HG03175 (cell line): ENCODE data around the gene ADH4.
"Not testable (repeated sequence)": the region's sequence is repeated elsewhere in the genome, so short reads cannot be mapped to it uniquely, and the experiment has no call there.

ENCODE experiments used
- ATAC-seq: cut with Tn5 transposase; IDR thresholded peaks from one replicate; pipeline ENCODE4 v1.9.1; 2021; ENCODE audit warnings: mild to moderate bottlenecking, moderate library complexity; ENCODE audit not compliant: unreplicated experiment

ADH4 gene

DNA sequence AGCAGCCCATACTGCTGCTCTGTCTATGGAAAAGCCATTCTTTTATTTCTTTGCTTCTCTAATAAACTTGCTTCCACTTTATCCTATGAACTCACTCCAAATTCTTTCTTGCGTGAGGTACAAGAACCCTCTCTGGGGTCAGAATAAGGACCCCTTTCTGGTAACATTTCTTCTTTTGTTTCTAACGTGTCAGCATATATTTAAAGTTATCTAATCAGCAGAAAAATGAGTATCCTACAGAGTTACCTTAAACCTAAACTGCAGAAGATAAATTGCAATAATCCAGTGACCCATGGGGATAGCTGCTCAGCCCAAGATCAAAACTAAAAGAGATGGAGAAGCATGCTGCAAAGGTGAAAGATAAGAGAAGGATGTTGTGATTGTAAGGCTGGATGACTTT is 59.5 kb downstream of the ADH4 start:
- no peak for ATAC-seq

DNA sequence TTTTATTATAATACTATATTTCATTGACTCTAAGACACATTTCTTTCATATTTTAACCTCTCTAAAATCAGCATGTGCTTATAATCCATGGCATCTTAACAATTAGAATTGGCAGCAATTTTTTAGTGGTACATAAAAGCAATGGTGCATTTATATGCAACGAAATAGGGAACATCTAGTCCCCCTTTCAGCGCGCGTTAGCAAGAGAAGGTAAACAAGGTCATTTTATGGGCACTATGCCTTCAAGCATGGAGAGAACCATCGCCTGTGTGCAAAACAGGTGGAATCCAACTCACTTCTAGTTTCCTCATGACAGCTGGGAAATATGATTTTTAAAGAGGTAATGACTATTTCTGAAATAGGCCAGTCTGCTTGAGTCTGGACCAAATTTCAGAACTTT is 61.9 kb downstream of the ADH4 start:
- ATAC-seq: no peak

DNA sequence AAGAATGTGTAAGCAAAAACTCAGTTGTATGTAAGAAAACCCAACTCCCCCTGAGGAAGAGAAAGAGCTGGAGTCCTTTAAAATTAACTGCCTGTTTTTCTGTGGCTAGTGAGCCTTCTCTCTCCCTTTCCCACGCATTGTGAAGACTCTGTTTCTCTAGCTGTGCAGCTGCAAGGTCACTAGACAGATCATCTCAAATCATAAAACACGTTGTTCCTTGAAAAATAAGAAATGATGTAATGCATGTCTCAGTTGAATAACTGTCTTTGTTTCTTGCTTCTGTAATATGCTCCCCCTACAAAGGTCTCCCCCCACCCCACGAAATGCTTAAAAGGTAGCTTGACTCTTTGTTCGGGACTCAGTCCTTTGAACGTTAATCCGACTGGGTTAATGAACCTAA is 63.2 kb downstream of the ADH4 start:
- not testable (repeated sequence) for ATAC-seq

DNA sequence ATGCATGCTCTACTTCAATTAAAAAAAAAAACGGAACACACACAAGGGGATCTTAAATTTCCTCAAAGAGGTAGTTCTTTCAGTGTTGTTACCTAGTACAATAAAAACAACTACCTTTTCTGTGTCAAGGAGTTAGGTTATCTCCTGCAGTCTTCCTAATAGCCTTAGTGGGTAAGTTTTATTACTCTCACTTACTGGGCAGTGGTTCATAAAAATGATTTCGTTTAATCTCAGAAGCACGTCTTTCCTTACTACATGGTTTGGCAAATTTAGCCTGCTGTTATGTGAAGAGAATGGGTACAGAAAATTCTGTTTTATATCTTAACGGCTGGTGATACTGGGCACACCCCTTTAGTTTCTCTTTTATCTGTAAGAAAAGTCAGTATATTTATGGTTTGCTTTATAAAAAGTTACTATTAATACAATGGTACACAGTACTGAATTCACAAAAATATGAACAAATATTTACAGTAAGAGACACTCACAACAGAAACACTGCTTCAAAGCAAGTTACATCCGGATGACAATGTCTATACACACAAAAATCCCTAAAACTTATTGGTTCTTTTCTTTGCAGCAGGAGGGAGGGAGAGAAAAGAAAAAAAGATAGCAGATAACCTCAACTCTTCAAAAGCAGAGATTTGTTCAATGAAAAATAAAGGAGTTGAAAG is 64.3 kb downstream of the ADH4 start:
- no peak for ATAC-seq

DNA sequence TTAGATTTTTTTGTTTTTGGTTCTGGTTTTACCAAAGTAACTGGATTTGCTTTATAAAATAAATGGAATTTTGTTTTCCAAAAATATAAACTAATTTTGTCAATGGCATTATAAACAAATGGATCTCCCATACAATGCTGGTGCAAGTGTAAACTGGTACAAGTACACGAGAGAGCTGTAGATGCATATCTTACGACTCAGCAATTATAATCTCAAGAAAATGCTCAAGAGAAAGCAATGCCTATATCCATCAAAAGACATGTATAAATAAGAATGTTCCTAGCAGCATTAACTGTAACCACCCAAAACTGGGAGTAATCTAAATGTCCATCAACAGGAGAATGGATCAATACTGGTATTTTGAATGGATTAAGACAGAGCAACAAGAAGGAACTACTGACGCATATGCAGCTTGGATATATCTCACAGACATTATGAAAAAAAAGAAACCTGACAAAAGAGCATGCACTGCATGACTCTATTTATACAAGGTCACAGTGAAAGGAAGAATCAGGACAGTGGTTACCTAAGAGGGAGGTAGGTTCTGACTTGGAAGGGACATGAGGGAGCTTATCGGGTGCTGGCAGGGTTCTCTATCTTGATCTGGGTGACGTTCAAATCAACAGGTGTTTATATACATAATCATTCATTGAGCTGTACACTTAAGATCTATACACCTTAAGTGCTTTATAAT is 65.0 kb downstream of the ADH4 start:
- no peak for ATAC-seq

DNA sequence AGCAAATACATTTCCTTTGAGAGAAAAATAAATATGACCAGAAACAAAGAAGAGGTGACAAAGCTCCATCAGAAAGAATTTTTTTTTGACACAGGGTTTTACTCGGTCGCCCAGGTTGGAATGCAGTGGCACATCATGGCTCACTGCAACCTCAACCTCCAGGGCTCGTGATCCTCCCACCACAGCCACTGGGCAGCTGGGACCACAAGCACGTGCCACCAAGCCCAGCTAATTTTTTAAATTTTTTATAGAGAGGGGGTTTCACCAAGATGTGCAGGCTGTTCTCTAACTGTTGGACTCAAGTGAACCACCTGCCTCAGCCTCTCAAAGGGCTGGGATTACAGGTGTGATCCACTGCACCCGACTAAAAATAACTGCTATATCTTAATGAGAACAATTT is 65.8 kb downstream of the ADH4 start:
- ATAC-seq: no peak

DNA sequence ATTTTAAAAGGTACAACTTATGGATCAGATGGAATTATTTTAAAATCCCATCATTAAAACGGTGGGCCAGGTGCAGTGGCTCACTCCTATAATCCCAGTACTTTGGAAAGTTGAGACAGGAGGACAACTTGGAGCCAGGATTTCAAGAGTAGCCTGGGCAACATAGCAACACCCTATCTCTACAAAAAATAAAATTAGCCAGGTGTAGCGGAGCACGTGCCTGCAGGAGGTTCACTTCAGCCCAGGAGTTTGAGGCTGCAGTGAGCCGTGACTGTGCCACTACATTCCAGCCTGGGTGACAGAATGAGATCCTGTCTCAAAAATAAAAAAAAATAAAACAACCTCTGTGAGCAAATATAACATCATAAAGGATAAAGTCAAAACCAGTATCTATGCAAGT is 66.9 kb downstream of the ADH4 start:
- ATAC-seq: no peak

DNA sequence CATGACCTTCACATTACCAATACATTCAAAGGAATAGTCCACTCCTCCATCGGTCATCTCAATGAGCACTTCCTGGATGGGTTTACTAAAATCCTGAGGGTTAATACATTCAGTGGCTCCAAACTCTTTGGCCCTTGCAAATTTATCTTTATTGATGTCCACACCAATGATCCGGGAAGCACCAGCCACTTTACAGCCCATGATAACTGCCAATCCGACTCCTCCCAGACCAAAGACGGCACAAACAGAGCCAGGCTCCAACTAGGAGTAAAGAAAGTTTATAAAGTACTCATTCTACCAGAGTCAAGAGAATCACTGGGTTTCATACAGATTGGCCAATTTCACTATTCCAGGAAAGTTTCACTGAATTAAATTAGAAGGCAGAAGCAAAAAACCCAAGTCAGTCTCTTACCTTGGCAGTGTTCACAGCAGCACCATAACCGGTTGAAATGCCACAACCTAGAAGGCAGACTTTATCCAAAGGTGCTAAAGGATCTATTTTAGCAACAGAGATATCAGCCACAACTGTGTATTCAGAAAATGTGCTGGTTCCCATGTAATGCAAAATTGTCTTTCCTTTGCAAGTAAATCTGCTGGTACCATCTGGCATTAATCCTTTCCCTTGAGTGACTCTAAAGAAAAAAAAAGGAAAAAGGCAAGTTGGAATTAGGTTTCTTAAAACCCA is 67.7 kb downstream of the ADH4 start:
- ATAC-seq: no peak

DNA sequence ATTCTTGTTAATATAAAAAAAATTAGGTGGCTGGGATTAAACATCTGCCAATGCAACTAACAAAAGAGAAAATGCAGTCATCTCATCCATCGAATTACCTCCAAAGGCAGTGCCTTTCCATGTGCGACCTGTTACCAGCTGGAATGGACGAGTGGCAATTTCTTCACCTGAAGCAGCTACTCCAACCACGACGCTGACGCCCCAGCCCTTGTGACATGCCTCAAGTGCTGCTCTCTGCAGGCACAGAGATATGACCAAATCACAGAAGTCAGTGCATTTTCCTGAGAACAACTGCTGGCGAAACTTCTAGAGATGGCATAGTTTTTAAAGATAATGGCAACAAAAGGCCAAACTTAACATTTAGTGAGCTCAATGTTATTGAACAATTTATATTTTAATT is 69.3 kb downstream of the ADH4 start:
- ATAC-seq: no peak
